ENCODE measurements around the gene FOXF2. TPM values are rescaled to one million over a fixed set of nuclear protein-coding genes. Genes with fewer than 3 reads are reported as not detected.

The FOXF2 gene
- polyA plus RNA-seq, 1 experiment, result 23.4 TPM

DNA sequence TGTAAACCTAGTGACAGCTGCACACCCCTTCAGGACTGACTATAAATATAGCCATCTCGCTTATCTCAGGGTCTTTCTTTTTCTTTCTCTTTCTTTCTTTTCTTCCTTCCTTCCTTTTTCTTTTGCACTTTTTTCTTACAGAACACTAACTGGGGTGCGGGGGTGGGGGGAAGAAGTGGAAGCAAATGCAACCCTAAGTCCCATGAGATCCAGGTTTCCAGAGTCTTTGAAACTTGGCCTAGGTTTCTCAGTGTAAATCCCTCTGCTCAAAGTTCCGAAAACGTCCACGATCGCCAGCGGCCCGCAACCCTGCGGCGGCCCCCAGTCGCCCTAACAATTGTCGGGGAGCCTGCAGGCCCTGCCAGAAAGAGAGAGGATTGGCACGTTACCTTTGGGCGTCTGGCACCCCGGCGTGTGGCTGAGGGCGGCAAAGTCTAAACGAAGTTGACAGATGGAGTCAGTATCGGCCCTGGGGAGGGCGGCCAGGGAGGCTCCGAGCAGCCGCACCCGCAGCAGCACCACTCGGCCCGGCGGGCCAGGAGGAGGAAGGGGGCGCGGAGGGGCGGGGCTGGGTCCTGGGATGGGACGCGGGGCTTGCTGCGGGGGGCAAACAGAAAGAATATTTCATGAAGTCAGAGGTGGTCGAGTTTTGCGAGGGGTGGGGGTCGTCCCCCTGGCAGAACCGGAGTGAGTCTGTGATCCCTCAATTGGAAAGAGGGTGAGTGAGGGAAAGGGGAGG is 577 bp upstream of the FOXF2 start:
- ChIA-PET CTCF (interaction anchor here (0.9 to 3.9 kb wide), 5 partner anchors 8 to 47 kb away, joined by 3 to 29 read pairs (median 4); no protein-coding TSS in a partner anchor), POLR2A (interaction anchor here (0.7 kb wide), 1 partner anchor 189 kb away, joined by 3 read pairs; no protein-coding TSS in a partner anchor)
- H3K36me3 ChIP-seq (ENCODE audit: control insufficient read depth, insufficient read depth, low read length), result peaks cover 3% of the 10 kb centered on the region
- H3K4me3 ChIP-seq (ENCODE audit: low read depth, low read length), result peak overlapping the region; percentile 71
- no peak for DNase-seq (ENCODE audit: low read depth)
- TF ChIP-seq, protein P1, sequence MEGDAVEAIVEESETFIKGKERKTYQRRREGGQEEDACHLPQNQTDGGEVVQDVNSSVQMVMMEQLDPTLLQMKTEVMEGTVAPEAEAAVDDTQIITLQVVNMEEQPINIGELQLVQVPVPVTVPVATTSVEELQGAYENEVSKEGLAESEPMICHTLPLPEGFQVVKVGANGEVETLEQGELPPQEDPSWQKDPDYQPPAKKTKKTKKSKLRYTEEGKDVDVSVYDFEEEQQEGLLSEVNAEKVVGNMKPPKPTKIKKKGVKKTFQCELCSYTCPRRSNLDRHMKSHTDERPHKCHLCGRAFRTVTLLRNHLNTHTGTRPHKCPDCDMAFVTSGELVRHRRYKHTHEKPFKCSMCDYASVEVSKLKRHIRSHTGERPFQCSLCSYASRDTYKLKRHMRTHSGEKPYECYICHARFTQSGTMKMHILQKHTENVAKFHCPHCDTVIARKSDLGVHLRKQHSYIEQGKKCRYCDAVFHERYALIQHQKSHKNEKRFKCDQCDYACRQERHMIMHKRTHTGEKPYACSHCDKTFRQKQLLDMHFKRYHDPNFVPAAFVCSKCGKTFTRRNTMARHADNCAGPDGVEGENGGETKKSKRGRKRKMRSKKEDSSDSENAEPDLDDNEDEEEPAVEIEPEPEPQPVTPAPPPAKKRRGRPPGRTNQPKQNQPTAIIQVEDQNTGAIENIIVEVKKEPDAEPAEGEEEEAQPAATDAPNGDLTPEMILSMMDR (IDR thresholded peaks at IDR 0.05; ENCODE audit: insufficient read depth, low read depth, low read length), result no peak
- no peaks in the 10 kb centered on the region for H3K27me3 ChIP-seq (ENCODE audit: control insufficient read depth, insufficient read depth, low read length)

DNA sequence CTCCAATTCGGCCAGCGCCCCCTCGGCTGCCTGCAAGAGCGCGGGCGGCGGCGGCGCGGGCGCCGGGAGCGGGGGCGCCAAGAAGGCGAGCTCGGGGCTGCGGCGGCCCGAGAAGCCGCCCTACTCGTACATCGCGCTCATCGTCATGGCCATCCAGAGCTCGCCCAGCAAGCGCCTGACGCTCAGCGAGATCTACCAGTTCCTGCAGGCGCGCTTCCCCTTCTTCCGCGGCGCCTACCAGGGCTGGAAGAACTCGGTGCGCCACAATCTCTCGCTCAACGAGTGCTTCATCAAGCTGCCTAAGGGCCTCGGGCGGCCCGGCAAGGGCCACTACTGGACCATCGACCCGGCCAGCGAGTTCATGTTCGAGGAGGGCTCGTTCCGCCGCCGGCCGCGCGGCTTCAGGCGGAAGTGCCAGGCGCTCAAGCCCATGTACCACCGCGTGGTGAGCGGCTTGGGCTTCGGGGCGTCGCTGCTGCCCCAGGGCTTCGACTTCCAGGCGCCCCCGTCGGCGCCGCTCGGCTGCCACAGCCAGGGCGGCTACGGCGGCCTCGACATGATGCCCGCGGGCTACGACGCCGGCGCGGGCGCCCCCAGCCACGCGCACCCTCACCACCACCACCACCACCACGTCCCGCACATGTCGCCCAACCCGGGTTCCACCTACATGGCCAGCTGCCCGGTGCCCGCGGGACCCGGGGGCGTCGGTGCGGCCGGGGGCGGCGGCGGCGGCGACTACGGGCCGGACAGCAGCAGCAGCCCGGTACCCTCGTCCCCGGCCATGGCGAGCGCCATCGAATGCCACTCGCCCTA is 963 bp downstream of the FOXF2 start:
- peak overlapping the region; percentile 71 for H3K4me3 ChIP-seq (ENCODE audit: low read depth, low read length)
- CTCF ChIA-PET, result interaction anchor here (0.6 to 2.1 kb wide), 9 partner anchors 8 to 670 kb away, joined by 3 to 9 read pairs (median 3); no protein-coding TSS in a partner anchor
- DNase-seq (ENCODE audit: low read depth), result no peak
- peaks cover 8% of the 10 kb centered on the region for H3K36me3 ChIP-seq (ENCODE audit: control insufficient read depth, insufficient read depth, low read length)
- POLR2A ChIA-PET, result interaction anchor here (0.7 kb wide), 1 partner anchor 93 kb away, joined by 3 read pairs; no protein-coding TSS in a partner anchor
- H3K27me3 ChIP-seq (ENCODE audit: control insufficient read depth, insufficient read depth, low read length), result no peaks in the 10 kb centered on the region
- TF ChIP-seq, protein P1 (IDR thresholded peaks at IDR 0.05; ENCODE audit: insufficient read depth, low read depth, low read length), result no peak

DNA sequence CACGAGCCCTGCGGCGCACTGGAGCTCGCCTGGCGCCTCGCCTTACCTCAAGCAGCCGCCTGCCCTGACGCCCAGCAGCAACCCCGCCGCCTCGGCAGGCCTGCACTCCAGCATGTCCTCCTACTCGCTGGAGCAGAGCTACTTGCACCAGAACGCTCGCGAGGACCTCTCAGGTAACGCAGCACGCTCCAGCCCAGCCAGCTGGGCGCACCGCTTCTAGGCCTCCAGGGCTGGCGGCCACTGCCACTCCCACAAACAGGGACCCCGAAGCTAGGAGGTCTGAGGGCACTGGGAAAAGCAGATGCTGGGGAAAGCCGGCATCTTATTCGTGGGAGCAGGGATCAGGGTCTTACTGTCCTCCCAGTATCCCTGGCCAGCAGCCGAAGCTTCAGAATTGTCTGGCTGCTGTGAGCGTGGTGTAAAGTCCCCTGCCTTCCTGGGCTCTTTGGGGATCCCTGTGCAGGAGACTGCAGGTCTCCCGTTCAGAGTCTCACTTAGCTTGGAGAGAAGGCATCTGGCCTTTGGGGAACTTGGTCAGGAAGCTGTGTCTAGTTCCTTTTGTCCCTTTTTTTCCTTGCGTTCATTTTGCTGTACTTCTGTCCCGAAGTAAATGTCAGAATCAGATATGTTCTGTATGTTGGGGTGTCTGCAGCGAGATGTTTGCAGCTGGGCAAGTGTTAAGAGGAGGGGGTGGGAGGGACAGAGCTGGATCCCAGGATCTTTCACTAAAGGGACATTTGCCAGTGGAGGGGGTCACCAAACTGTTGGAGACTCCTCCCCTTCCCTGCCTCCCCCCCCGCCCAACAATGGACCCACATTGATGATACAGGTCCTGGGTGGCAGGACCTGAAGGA is 1.8 kb downstream of the FOXF2 start:
- TF ChIP-seq, protein P1 (IDR thresholded peaks at IDR 0.05; ENCODE audit: insufficient read depth, low read depth, low read length), result no peak
- CTCF ChIA-PET, result interaction anchor here (0.6 to 2.1 kb wide), 10 partner anchors 9 to 671 kb away, joined by 3 to 9 read pairs (median 4); no protein-coding TSS in a partner anchor
- H3K36me3 ChIP-seq (ENCODE audit: control insufficient read depth, insufficient read depth, low read length), result peaks cover 8% of the 10 kb centered on the region
- DNase-seq (ENCODE audit: low read depth), result no peak
- H3K4me3 ChIP-seq (ENCODE audit: low read depth, low read length), result peak overlapping the region; percentile 71
- H3K27me3 ChIP-seq (ENCODE audit: control insufficient read depth, insufficient read depth, low read length), result no peaks in the 10 kb centered on the region
- POLR2A ChIA-PET, result interaction anchor here (0.6 kb wide), 1 partner anchor 1398 kb away, joined by 3 read pairs; no protein-coding TSS in a partner anchor

DNA sequence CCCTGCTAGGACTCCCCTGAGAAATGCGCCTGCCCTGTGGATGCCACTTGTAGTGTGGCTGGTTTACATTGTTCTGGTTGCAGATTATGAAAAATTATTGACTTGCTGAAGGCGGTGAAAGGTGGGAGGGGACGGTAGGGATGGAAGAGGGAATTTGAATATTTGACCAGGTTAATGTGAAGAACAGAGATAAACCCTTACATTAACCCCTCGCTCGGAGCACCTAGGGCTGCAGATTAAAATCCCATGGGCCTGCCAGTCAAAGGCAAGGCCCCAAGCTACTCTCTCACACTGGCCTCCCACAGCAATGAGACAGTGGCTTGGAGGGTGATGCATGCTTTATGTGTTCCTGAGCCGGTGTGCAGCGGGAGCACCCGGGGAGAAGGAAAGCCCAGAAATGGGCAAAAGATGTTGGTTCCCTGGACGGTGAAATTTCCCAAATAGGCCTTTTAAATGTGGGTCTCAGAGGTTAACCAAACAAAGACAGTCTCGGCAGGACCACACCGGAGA is 2.5 kb downstream of the FOXF2 start:
- H3K36me3 ChIP-seq (ENCODE audit: control insufficient read depth, insufficient read depth, low read length), result peaks cover 8% of the 10 kb centered on the region
- H3K27me3 ChIP-seq (ENCODE audit: control insufficient read depth, insufficient read depth, low read length), result no peaks in the 10 kb centered on the region
- ChIA-PET POLR2A (interaction anchor here (0.6 kb wide), 1 partner anchor 1397 kb away, joined by 3 read pairs; no protein-coding TSS in a partner anchor), CTCF (interaction anchor here (0.8 to 1.5 kb wide), 7 partner anchors 8 to 45 kb away, joined by 3 to 4 read pairs (median 3); no protein-coding TSS in a partner anchor)
- H3K4me3 ChIP-seq (ENCODE audit: low read depth, low read length), result peak overlapping the region; percentile 71
- TF ChIP-seq, protein P1 (IDR thresholded peaks at IDR 0.05; ENCODE audit: insufficient read depth, low read depth, low read length), result no peak
- no peak for DNase-seq (ENCODE audit: low read depth)
